HG03521 (cell line): Measurements from ENCODE around the gene MOB1B.
"Not testable (repeated sequence)": the region's sequence is repeated elsewhere in the genome, so short reads cannot be mapped to it uniquely, and the experiment has no call there.

Source experiments
- ATAC-seq: cut with Tn5 transposase; IDR thresholded peaks from one replicate; pipeline ENCODE4 v1.9.1; 2021; ENCODE audit warnings: mild to moderate bottlenecking, moderate library complexity; ENCODE audit not compliant: unreplicated experiment

The MOB1B gene

GRCh38 chr4:70901984-70902576, at the start of gene MOB1B:
Gene MOB1B (plus strand): TSS chr4:70902369. CDS start chr4:70902537, 168 bp downstream.
- ATAC-seq: peak; percentile 92

- ATAC-seq: no peak
Measured at GRCh38 chr4:70855464-70855863, 46.7 kb upstream of the MOB1B start.

DNA sequence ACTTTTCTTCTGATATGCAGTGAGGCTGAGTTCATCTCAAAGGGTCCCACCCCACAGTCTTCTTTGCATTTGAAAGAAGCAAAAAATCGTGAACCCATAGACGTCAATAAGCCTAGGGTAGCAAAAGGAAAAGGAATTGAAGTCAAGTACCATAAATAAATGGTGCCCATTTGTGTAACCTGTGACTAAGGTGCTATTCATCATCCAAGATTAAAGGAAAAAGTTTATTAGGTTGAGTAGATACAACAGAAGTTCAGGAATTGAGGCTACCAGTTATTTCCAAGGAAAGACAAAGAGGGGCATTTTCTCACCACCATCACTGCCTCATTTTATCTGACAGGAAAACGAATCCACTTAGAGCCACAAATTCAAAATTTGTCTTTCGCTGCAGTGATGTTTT, 43.7 kb upstream of the MOB1B start:
- no peak for ATAC-seq

DNA sequence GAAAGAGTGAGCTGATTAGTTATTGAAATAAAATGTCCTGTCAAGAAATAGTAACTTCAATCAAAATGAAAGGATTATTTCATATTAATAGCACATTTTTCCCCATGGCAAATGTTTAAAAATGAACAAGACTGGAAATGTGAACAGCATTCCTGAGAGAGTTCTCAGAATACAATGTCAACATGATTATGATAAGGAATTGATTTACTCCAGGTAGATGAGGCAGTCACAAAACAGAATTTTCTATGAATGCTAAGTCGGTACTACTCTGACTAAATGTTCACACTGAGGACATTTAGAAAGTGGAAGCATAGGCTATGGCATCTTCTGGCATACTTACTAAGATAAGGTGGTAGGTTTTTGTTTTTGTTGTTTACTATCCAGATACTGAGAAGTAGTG, 43.1 kb upstream of the MOB1B start:
- no peak for ATAC-seq

DNA sequence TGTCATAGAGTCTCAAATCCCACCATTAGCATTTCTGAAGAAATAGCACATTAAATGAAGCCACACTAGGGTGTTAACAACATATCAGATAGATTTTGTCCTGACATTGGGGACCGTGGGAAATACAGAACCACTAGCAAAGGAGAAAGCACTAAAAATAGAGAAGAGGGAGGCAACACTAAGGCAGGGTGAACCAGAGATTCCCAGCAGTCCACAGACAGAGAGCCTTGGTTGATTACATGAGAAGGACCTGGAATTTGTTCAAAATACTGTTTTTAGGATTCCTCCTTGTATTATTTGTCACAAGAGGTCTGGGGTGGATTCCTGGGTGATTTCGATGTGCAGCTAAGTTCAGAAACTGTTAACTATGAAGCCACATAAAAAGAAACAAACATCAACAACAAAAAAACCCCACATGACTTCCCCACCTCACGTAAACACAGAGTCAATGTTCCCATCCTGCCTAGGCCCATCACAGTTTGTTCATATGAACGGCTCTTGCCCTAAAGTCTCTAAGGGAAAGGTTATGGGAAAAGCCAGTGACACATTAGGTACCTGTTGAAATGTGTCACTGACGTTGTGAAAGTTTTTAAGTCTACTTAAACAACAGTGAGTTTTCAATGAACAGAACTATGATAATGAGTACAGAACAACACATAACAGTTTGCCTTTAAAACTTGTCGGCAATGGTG, 38.9 kb upstream of the MOB1B start:
- ATAC-seq: no peak

DNA sequence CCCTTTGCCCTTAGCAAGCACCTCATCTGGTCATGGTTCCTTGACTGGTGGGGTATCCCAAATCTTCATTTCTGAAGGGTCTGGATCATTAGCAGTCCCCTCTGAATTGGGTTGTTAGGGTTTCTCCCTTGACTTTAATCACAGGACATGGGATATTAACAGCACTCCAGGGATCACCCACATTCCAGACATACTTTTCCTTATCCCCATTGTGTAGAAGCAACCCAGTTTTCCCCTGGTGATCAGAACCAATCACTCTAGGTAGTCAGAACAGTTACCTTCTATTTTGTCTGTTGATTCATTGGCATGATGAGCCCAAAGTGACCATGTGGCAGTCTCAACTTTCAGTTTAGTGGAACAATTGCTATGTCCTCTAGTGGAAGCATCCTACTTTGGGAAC, 33.4 kb upstream of the MOB1B start:
- ATAC-seq: no peak

DNA sequence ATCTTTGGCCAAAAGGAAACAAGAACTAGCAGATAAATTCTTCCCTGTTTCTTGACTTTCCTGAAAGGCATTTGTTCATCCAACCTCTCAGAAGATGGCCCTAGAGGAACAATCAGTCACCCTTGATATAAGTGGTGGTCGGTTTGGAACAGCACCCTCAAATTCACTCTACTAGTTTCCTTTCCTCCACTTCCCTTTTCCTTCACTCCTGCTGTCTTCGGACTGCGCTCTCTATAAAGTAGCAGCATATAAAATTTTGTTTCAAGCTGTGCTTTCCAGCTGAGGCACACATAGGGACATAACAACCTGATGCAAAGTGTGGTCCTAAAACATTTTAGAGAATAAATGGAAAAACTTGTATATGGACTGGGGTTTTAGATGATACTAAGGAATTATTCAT, 29.0 kb upstream of the MOB1B start:
- ATAC-seq: no peak

DNA sequence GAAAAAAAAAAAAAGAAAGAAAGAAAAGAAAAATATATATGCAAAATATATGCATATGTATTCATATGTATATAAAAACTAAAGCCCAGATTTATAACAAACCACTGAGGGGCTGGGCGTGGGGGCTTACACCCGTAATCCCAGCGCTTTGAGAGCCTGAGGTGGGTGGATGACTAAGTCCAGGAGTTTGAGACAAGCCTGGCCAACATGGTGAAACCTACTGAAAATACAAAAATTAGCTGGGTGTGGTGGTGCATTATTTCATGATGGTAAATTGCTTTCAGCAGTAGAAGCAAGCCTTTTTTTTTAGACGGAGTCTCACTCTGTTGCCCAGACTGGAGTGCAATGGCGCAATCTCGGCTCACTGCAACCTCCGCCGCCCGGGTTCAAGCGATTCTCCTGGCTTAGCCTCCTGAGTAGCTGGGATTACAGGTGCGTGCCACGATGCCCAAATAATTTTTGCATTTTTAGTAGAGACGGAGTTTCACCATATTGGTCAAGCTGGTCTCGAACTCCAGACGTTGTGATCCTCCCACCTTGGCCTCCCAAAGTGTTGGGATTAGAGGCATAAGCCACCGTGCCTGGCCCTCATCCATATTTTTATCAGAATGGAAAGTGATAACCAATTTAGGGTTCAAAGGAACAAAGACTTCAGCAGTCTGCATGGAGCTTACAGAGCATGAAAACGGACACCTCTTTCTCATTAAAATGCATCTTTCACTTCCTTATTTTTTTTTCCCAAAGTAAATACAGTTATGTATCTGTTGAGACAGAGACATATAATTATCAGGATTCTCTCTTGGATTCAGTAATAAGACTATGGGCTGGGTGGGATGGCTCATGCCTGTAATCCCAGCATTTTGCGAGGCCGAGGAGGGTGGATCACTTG, 27.7 kb upstream of the MOB1B start:
- peak; percentile 54 for ATAC-seq

DNA sequence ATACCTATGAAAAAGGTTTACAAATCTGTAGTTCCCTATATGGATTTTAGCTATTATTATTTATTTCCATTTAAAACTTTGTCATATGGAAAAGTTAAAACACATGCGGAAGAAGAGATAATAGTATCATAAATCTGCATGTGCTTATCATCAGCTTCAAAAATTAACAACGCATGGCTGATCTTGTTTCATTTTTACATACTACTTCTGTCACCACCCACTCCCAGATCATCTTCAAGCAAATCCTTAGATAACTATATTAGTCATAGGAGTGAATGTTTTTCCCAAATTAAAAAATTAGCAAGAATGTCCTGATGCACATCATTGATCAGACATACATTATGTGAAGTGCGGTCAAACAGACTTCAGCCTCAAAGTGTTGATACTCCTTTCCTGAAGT, 24.6 kb upstream of the MOB1B start:
- no peak for ATAC-seq

DNA sequence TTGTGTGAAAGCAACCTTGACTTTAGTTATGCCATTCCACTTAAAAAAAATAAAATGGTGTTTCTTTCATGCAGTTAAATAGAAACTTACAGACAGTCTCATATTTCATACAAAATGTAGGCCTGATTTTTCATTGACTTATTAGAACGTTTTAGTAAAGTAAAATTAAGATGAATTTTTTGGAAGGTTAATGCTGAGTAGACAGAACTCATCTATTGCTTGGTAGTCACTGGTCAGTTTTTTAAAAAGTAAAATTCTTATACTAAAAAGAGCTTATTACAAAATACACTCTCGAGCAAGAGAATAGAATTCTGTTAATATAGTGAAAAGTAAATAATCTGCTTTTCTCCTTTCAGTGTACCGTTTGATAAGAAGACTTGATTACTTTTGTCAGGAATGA, 21.4 kb upstream of the MOB1B start:
- ATAC-seq: no peak

DNA sequence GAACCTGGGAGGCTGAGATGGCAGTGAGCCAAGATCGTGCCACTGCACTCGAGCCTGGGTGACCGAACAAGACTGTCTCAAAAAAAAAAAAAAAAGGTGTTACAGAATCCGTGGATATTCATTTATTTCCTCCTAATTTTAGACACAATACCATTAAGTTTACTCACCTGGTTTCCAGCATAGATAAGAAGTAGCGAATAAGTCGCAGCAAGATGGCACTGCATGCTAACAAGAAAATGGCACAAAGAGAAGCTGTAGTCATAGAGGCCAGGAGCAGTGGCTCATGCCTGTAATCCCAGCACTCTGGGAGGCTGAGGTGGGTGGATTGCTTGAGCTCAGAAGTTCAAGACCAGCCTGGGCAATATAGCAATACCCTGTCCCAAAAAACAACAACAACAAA, 17.0 kb upstream of the MOB1B start:
- ATAC-seq: no peak

DNA sequence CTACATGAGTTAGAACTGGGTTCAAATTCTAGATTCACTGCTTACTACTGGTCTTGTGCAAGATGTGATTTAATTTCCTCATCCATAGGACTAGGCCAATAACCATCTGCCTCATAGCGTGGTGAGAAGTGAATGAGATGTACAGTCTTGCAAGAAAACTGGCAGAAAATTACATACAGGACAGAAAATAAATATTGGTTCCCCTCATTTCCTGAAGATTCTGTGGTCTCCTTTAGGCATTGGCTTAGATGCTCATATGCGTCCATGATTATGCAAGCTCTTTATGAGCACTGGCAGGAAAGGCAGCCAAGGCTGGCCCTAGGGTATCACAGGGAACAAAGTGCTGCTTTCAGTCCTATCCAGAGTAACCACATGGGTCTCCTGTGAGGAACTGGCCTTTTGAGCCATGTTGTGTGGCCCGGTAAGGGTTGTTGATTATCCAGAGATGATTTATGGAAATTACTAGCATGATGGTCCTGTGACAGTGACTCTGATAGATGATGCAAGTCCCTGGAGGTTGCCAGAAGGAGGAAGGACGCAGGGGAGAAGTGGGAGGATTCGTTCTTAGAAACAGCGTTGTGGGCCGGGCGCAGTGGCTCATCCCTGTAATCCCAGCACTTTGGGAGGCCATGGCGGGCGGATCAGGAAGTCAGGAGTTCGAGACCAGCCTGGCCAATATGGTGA, 9.9 kb upstream of the MOB1B start:
- ATAC-seq: no peak

DNA sequence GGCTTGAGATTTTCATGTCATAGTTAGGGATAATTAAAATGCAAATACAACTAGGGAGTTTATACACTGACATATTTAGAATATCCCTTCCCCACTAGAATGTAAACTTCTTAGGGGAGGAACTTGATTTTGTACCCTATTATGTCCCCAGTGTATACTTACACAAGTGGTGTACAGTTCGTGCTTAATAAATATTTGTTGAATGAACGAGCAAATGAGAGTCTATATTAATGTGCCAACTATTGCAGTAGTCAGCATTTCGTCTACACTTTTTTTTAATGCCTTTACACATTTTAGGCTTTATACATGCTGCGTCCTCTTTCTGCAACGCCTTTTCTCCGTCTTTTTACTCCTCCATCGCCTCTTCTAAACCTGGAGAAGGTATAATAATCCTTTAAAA, 8.4 kb upstream of the MOB1B start:
- no peak for ATAC-seq

GRCh38 chr4:70895405-70895804, 6.8 kb upstream of the MOB1B start:
- ATAC-seq: no peak

DNA sequence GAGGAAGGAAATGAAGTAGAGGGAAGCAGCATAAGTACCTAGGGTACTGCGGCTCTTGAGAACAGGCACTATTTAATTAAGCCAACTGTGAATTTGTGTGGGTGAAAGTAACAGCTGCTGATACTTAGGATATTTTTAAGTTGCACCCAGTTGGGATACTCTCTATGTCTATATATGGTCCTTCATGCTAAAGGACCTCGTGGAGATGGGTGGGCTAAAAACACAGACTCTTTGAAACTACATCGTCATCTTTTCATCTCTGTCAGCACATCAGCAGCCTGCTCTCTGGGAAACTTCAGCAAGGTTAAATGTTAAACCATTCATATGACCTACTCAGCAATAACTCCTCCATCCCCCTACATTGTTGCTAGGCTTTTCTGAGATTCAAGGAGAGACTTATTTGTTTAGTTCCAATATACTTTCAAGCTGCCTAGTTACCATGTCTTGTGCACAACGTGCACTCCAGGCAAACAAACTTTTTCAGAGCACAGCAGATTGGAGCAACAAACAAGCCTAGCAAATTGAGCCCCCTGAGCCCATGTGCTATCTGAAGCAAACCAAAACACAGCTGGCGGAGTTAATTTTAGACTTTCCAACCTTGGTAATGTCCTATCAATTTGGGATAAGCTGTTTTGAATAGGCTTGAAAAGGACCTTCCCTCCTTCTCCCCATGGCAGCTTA, 6.2 kb upstream of the MOB1B start:
- no peak for ATAC-seq

GRCh38 chr4:70898581-70898980, 3.6 kb upstream of the MOB1B start:
- not testable (repeated sequence) for ATAC-seq

DNA sequence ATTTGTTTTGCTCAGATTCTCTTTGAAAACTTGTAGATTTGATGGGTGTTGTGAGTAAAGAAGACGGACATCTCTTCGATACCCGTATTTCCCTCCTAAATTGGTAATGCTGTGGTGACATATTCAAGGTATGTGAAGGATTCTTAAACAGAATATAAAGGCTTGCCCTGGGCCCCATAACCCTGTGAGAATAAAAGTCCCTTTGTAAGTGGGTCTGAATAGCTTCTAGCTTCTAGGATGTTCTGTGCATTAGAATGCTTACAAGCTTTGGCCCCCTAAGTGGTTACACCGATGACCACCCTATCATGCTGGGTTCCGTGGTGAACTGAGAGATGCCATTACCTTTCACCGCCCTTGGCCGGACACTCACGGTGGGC, 574 bp upstream of the MOB1B start:
- ATAC-seq: no peak

DNA sequence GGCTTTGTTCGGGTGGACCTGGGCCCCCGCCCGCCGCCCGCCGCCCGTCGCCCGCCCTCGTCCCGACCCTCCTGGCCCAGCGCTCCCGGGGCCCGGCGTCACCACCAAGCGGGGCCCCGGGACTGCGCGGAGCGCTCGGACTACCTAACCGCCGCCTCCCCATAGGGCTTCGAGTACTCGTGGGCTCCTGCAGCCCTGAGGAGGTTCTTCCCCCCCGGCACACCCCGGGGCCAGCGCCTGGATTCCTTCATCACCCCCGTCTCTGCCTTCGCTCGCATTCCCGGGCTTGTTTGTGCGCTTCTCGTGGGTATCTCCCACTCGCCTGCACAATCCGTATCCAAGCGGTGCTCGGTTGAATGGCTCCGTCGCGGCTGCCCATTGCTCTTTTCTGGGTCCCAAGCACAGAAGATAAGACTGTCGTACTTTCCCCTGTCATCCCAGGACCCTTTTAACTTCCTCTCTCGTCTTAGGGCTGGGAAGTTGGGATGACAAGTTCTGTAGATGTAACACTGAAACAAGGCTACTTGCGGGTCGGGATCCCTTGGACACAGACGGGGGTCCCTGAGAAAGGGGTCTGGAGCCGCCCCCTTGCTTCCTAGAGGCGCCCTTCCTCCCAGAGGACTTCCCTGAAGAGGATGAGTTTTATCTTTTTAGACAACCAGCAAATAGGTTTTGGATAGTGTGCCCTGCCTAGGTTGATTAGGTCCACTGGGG, 565 bp downstream of the MOB1B start:
- ATAC-seq: peak; percentile 42

DNA sequence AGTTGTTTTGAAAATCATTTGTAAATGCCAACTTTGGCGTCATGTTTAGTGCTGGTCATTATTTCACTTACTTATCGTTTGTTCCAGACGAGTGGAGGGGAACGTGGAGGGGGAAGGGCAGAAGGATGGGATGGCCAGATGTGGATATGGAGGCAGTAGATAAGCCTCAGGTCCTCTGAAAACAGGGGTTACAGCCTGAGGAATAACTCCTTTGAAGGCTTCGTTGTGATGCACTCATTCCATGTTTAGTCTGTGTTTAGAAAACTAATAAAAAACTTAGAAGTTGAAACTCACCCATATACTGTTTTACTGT, 1.1 kb downstream of the MOB1B start:
- no peak for ATAC-seq

DNA sequence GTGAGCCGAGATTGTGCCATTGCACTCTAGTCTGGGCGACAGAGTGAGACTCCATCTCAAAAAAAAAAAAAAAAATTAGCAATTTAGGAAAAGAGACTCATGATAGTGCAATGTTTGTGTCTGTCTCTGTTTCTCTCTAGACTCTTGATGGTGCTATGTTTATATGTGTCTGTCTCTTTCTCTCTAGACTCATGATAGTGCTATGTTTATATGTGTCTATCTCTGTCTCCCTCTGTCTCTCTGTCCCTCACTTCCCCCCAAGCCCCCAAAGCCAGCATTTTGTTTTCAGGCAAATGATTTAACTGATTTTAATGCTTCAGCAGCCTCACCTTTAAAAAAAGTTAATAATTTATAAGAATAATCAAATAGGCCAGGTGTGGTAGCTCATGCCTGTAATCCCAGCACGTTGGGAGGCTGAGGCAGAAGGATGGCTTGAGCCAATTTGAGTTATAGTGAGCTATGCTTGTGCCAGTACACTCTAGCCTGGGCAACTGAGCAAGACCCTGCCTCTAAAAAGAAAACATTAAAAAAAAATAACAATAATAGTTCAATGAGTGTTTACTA, 6.9 kb downstream of the MOB1B start:
- no peak for ATAC-seq
